ENCODE data around the gene ECHS1.

Gene ECHS1

GRCh38 chr10:133373174-133374090 is at the start of gene ECHS1:
TSS of gene ECHS1 (minus strand) at chr10:133373354. CDS start at chr10:133373333, 21 bp downstream.
- DNase-seq (ENCODE audit: low spot score), result peak; percentile 100
- TF ChIP-seq, protein P1, sequence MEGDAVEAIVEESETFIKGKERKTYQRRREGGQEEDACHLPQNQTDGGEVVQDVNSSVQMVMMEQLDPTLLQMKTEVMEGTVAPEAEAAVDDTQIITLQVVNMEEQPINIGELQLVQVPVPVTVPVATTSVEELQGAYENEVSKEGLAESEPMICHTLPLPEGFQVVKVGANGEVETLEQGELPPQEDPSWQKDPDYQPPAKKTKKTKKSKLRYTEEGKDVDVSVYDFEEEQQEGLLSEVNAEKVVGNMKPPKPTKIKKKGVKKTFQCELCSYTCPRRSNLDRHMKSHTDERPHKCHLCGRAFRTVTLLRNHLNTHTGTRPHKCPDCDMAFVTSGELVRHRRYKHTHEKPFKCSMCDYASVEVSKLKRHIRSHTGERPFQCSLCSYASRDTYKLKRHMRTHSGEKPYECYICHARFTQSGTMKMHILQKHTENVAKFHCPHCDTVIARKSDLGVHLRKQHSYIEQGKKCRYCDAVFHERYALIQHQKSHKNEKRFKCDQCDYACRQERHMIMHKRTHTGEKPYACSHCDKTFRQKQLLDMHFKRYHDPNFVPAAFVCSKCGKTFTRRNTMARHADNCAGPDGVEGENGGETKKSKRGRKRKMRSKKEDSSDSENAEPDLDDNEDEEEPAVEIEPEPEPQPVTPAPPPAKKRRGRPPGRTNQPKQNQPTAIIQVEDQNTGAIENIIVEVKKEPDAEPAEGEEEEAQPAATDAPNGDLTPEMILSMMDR (IDR thresholded peaks at IDR 0.05; ENCODE audit: extremely low read depth, missing control alignments), result no peak

GRCh38 chr10:133422223-133422806 is 49.2 kb upstream of the ECHS1 start:
- no peak for DNase-seq (ENCODE audit: low spot score)

DNA sequence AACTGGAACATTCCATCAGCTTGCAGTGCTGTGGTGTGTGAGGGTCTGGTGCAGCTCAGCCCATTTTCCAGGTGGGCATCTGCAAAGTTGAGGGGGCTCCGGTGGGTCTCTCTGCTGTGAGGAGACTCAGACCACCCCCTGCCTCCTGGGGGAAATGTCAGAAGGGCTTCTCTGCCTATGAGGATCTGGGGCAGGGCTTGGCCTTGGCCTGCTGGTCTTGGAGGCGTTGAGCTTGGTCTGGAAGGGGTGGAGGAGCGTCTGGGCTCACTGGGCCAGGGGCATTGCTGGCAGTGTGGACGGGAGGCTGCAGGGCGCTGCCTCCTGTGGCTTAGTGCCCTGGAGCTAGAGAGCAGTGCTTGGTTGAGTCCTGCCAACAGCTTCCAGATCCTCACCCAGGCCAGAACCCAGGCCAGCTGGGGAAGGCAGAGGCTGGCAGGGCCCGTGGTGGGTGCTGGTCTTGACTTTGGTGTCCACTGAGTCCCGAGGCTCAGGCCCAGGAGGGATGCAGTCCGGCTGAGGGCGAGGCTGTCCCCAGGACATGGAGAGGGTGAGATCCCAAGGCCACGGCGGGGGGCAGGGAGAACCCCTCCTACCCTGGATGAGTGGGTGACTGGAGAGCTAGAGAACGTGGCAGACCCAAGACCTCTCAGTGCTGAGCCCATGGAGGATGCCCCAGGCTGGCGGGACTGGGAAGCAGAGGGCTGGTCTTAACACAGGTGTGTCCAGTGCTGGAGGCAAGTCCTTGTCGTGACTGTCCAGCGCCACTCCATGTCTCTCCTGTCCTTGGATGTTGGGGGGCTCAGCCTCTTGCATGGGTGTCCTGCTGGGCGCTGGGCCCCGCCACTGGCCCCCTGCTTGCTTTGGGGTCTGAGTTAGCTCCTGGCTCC is 48.4 kb upstream of the ECHS1 start:
- DNase-seq (ENCODE audit: low spot score), result no peak
- TF ChIP-seq, protein P1 (IDR thresholded peaks at IDR 0.05; ENCODE audit: extremely low read depth, missing control alignments), result no peak

More at GRCh38 chr10:133422223-133422806, 49.2 kb upstream of the ECHS1 start:
- TF ChIP-seq, protein P1 (IDR thresholded peaks at IDR 0.05; ENCODE audit: extremely low read depth, missing control alignments), result no peak

- TF ChIP-seq, protein P1 (IDR thresholded peaks at IDR 0.05; ENCODE audit: extremely low read depth, missing control alignments), result no peak
- no peak for DNase-seq (ENCODE audit: low spot score)
These were observed 47.4 kb upstream of the ECHS1 start for GRCh38 chr10:133420579-133420978.

DNA sequence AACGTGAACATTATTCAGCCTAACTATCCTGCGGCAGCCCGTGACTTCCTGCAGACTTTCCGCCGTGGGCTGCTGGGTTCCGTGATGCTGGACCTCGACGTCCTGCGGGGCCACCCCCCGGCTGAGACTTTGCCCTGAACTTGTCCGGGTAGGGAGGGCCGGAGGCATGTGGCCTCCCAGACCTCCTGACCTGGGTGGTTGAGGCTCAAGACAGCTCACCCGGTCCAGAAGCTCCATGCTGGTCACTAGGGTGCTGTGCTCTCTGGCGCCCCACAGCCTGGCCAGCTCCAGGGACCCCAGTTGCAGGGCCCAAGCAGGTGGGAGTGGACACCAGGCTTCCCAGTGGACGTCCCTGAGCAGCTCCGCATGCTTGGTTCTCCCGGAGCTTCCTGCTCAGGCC is 46.9 kb upstream of the ECHS1 start:
- no peak for DNase-seq (ENCODE audit: low spot score)
- TF ChIP-seq, protein P1 (IDR thresholded peaks at IDR 0.05; ENCODE audit: extremely low read depth, missing control alignments), result no peak

DNA sequence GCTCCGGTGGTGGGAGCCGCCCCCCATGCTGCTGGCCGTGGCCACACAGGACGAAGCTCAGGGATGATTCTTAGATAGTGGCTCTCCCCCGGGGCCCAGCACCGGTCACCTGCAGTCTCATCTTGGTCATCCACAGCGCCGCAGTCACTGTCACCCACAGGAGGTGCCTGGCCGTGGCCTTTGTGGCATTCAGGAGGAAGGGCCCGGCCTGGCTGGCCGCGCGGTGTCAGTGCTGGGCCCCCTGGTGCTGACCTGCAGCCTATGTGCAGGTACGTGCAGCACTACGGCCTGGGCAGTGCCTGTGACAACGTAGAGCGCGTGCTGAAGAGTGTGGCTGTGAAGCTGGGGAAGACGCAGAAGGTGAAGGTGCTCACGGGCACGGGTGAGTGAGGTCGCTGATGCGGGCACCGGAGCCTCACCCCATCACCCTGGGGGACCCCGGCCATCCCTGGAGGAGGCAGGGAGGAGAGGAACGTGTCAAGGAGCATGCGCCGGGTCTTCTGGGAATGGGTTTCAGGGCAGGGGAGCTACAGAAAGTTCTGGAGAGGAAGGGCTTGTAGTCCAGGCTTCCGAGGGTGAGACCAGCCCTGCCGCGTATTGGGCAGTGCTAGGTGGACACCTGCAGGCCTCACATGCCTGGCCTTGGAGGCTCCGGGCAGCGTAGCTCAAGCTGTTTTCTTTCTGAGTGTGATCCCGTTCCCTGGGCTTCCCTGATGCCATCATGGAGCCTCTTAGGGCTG is 46.2 kb upstream of the ECHS1 start:
- no peak for DNase-seq (ENCODE audit: low spot score)
- TF ChIP-seq, protein P1 (IDR thresholded peaks at IDR 0.05; ENCODE audit: extremely low read depth, missing control alignments), result no peak
